RWPE1 (cell line): Measurements from ENCODE around the gene FRAS1.

Experiments
- CTCF ChIA-PET: fragments of 350-600 bp; sonication (Branson Sonifier 250); formaldehyde crosslinking; extraction: SDS; loops from one replicate; lab custom pipeline; 2021; lab: Yijun Ruan, JAX
- POLR2A ChIA-PET: fragments of 400-600 bp; formaldehyde crosslinking; extraction: SDS; loops from one replicate; lab custom pipeline; 2020; ENCODE audit warnings: antibody characterized with exemption; ENCODE audit not compliant: low non-redundant PET; lab: Yijun Ruan, JAX
- DNase-seq: peaks from one replicate; pipeline ENCODE4 v3.0.0; 2012; ENCODE audit warnings: low spot score
- H3K27ac ChIP-seq: fragments of 450-650 bp; 2 replicates; pipeline ENCODE4 v1.5.1; 2017
- TF ChIP-seq, protein P1 (sequence below): fragments of 450-650 bp; conservative IDR thresholded peaks from 2 replicates; pipeline ENCODE4 v1.5.1; 2017; ENCODE audit warnings: low read depth, mild to moderate bottlenecking

FRAS1 gene

DNA sequence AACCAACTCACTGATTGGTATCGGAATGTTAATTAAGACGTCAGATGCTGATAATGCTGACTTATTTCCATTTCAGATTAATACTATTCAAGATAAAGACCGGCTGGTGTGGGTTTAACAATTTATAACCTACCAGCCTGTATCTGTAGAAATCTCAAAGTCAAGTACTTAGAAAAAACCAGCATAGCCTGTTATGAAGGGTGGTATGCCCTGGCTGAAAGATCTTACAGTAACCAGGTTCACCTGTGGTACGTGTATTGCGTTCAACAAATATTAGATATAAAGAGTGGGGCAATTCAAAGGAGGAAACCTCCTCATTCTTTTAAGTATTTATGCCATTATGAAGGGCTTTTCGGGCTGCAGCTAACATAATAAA, 253.6 kb downstream of the FRAS1 start:
- no peak overlapping the region for H3K27ac ChIP-seq
- TF ChIP-seq, protein P1, sequence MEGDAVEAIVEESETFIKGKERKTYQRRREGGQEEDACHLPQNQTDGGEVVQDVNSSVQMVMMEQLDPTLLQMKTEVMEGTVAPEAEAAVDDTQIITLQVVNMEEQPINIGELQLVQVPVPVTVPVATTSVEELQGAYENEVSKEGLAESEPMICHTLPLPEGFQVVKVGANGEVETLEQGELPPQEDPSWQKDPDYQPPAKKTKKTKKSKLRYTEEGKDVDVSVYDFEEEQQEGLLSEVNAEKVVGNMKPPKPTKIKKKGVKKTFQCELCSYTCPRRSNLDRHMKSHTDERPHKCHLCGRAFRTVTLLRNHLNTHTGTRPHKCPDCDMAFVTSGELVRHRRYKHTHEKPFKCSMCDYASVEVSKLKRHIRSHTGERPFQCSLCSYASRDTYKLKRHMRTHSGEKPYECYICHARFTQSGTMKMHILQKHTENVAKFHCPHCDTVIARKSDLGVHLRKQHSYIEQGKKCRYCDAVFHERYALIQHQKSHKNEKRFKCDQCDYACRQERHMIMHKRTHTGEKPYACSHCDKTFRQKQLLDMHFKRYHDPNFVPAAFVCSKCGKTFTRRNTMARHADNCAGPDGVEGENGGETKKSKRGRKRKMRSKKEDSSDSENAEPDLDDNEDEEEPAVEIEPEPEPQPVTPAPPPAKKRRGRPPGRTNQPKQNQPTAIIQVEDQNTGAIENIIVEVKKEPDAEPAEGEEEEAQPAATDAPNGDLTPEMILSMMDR, result no peak
- ChIA-PET CTCF (no interaction called here), POLR2A (no interaction called here)
- no peak for DNase-seq

DNA sequence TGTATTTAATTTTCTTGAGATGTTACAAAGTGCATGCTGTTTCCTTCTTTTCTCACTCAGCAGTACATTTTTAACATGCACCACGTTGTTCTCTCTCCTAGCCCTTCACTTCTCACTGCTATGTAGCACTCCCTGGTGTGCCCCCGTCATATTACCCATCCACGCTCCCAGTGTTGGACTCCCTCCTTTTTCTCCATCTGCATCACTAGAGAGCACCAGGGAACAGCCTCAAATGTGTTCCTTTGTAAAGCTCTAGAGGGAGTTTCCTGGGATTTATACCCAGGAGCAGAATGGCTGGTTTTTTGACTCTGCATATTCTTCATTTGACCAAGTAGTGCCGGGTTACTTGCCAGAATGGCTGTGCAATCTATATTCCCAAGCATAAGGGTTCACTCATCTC, 254.2 kb downstream of the FRAS1 start:
- TF ChIP-seq, protein P1, result no peak
- CTCF ChIA-PET, result no interaction called here
- no peak for DNase-seq
- H3K27ac ChIP-seq, result no peak overlapping the region
- POLR2A ChIA-PET, result no interaction called here

DNA sequence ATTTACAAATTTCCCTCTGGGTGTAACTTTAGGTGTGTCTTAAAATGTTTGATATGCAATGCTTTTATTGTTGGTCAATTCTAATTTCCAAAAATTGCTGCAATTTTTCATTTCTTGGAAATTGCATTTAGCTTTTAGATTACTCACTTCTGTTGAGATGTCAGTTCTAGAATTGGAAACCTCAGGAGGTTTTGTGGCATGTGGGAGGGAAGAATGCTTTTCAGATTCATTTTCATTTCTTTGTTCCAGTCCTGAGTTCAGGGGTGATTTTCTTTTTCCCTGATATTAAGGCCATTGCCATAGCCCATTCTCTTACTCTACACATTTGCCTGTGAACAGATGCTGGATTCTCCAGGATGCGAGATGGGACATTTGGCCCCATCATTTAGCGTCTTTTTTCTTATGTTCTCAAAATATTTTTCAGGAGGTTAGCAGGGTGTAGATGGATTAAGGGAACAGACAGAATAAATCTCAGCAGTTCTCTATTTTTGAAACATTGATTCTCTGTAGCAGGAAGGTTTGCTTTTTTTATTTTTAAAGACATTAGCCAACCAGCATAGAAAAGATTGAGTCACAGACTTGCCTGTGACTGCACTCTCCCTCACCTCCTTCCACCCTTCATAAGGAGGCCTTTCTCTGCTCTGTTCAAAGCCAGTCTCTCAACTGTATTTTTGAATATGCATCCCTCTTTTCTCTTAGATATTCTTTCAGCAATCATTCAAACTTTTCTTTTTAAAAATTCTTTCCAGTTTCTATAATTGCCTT, 256.0 kb downstream of the FRAS1 start:
- ChIA-PET CTCF (no interaction called here), POLR2A (no interaction called here)
- DNase-seq, result no peak
- TF ChIP-seq, protein P1, result no peak
- H3K27ac ChIP-seq, result no peak overlapping the region

DNA sequence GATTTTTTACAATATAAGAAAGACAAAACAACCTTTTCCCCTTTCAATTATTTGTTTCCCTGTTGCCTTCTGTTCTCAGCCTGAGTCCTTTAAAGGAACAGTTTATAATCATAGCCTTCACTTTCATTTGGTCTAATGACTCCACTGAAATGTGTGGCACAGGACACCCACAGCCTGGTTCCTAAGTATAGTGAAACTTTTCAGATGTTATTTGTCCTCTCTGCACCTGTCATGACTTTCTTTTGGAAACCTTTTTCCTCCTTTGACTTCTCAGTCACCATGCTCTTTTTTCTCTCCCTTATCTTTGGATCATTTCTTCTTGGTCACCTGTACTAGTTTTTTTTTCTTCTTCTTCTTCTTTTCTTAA, 256.6 kb downstream of the FRAS1 start:
- no peak for DNase-seq
- TF ChIP-seq, protein P1, result no peak
- ChIA-PET CTCF (no interaction called here), POLR2A (no interaction called here)
- no peak overlapping the region for H3K27ac ChIP-seq

DNA sequence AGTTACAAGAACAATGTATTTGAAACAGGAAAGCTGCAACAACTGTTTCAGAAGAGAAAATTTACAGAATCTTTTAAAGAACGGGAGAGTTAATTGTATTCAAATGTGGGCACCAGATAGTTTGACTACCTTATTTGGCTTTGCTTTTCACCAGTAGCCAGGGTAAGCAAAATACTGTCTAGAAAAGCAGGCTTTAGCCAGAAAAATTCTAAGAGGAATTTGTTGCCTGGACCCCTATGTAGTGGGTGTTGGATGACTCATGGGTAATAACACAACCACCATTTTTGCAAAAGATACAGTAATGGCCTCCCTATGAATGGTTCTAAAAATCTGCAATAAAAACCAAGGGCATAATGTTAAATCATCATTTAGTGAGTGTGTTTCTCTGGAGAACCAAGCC, 261.0 kb downstream of the FRAS1 start:
- POLR2A ChIA-PET, result no interaction called here
- DNase-seq, result no peak
- CTCF ChIA-PET, result no interaction called here
- TF ChIP-seq, protein P1, result no peak
- H3K27ac ChIP-seq, result no peak overlapping the region

DNA sequence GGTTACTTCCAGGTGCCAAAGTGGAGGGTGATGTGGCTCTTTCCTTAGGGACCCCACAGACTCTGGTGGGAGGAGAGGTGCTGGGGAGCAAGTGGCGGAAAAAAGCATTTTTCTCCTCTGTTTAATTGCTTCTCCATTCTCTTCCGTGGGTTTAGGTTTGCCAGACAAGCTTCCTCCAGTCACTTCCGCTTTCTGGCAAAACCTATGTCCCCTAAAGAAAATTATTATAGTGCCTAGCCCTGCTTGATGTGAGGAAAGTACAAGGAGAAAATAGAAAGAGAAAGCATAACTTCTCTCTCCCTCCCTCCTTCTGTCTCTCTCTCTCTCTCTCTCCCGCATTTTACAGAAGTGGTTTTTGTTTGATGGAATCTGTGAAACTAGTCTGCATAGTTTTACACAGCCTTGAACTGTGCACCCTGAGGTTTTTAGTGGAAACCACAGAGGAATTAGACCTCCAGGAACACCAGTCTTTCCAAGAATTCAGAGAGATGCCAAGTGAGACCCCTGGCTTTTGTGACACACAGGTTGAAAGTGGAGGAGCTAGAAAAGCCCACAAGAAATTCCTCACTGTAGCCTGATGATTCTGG, 263.3 kb downstream of the FRAS1 start:
- TF ChIP-seq, protein P1, result no peak
- no peak overlapping the region for H3K27ac ChIP-seq
- CTCF ChIA-PET, result no interaction called here
- POLR2A ChIA-PET, result no interaction called here
- no peak for DNase-seq
